CD8-positive, alpha-beta memory T cell (primary cell): ENCODE measurements around the gene KRTAP12-4. TPM values are rescaled to one million over a fixed set of nuclear protein-coding genes. Genes with fewer than 3 reads are reported as not detected.

Experiments
- CTCF ChIA-PET: fragments of 350-600 bp; sonication (Branson Sonifier 250); formaldehyde crosslinking; loops from one replicate; lab custom pipeline; 2021; ENCODE audit warnings: antibody characterized with exemption; lab: Charles Lee
- POLR2A ChIA-PET: fragments of 350-600 bp; sonication (Branson Sonifier 250); formaldehyde crosslinking; loops from one replicate; lab custom pipeline; 2021; ENCODE audit warnings: antibody characterized with exemption; lab: Charles Lee
- DNase-seq, 5 donors: peaks; one replicate each; pipeline versions ENCODE4 v3.0.0 to v3.0.0-alpha.2; 2020 to 2022; ENCODE audit warnings: mixed read lengths in 1 of 5
- H3K27ac ChIP-seq: one replicate; pipeline ENCODE4 v1.7.0; 2013; ENCODE audit warnings: low read depth, mild to moderate bottlenecking, low read length, moderate library complexity
- H3K27me3 ChIP-seq: 2 replicates; pipeline ENCODE4 v1.7.0; 2013; ENCODE audit warnings: low read length, mild to moderate bottlenecking; ENCODE audit not compliant: insufficient read depth, poor library complexity, severe bottlenecking
- H3K36me3 ChIP-seq: 2 replicates; pipeline ENCODE4 v1.7.0; 2013; ENCODE audit warnings: mild to moderate bottlenecking, low read length, moderate library complexity; ENCODE audit not compliant: insufficient read depth
- H3K4me1 ChIP-seq: 2 replicates; pipeline ENCODE4 v1.7.0; 2013; ENCODE audit warnings: mild to moderate bottlenecking, low read length, moderate library complexity; ENCODE audit not compliant: insufficient read depth
- H3K4me3 ChIP-seq: 2 replicates; pipeline ENCODE4 v1.7.0; 2013; ENCODE audit warnings: mild to moderate bottlenecking, low read length
- H3K9me3 ChIP-seq: 2 replicates; pipeline ENCODE4 v1.7.0; 2013; ENCODE audit warnings: mild to moderate bottlenecking, low read length
- H3K27ac Mint-ChIP-seq, 8 donors: one replicate each; pipeline ENCODE4 v1.8.0; 2020 to 2021; ENCODE audit warnings: mixed read lengths in 8 of 8, mild to moderate bottlenecking in 6 of 8, inconsistent platforms in 3 of 8, moderate library complexity in 3 of 8
- H3K27me3 Mint-ChIP-seq, 2 donors: one replicate each; pipeline ENCODE4 v1.8.0; 2020 to 2021; ENCODE audit warnings: mixed read lengths in 2 of 2, mild to moderate bottlenecking in 1 of 2, moderate library complexity in 1 of 2
- H3K36me3 Mint-ChIP-seq, 3 donors: one replicate each; pipeline ENCODE4 v1.8.0; 2020 to 2021; ENCODE audit warnings: mixed read lengths in 3 of 3, inconsistent platforms in 1 of 3, mild to moderate bottlenecking in 1 of 3
- H3K4me1 Mint-ChIP-seq, 3 donors: one replicate each; pipeline ENCODE4 v1.8.0; 2020 to 2021; ENCODE audit warnings: mixed read lengths in 3 of 3, inconsistent platforms in 1 of 3, mild to moderate bottlenecking in 1 of 3
- H3K4me3 Mint-ChIP-seq, 7 donors: one replicate each; pipeline ENCODE4 v1.8.0; 2020 to 2021; ENCODE audit warnings: mixed read lengths in 7 of 7, mild to moderate bottlenecking in 6 of 7, moderate library complexity in 4 of 7, inconsistent platforms in 2 of 7
- H3K9me3 Mint-ChIP-seq, 5 donors: one replicate each; pipeline ENCODE4 v1.8.0; 2020 to 2022; ENCODE audit warnings: mixed read lengths in 5 of 5, mild to moderate bottlenecking in 3 of 5, moderate library complexity in 2 of 5, inconsistent platforms in 1 of 5
- polyA plus RNA-seq: library from polyadenylated mRNA; unstranded; fragments of 300-500 nt; fragmentation: Illumina TruSeq; gene quantifications from one replicate; pipeline ENCODE4 v1.2.3, GENCODE V29; 2021
- total RNA-seq, 2 experiments: library from RNA; stranded (reverse); gene quantifications; one replicate each; pipeline ENCODE4 v1.2.3, GENCODE V29; 2021

The KRTAP12-4 gene
- total and polyA plus RNA-seq, 3 experiments from 2014 or later, result not detected

DNA sequence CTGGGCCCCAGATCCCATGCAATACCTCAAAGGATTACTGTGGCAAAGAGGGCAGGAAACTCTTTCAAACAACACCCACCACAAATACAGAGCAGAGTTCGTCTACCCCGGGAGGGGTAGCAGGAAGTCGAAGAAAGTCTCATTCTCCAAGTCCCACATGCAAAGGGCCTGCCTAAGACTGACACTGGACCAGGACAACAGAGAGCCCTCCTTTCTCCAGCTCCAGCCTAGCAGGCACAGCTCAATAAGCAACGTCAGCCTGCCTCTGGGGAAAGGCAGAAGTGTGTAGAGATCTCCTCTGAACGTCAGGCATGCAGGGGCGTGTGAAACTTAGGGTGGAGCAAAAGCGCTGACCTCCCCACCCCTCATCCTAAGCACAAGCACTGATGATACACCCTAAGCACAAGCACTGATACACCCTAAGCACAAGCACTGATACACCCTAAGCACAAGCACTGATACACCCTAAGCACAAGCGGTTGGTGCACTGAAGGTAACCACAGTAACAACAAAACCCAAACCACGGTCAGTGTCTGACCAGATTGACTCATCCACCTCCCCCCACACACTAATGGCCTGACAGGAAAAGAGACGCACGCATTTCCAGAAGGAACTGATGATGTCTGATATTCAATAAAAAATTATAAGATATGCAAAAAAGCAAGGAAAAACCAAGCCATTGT lies 4.6 kb upstream of the KRTAP12-4 start:
- POLR2A ChIA-PET, result interaction anchor here (1.8 kb wide), 1 partner anchor 40 kb away, joined by 23 read pairs; no protein-coding TSS in a partner anchor
- Mint-ChIP-seq H3K27me3 (peaks cover 0 to 6% of the 10 kb centered on the region in 2 donors), H3K27ac (peak overlapping the region; percentile 91 to 99 (median 96)), H3K4me1 (peaks cover 58 to 63% (median 60%) of the 10 kb centered on the region in 3 donors), H3K9me3 (peaks cover 8 to 31% (median 22%) of the 10 kb centered on the region in 5 donors), H3K36me3 (peaks cover 8 to 22% (median 13%) of the 10 kb centered on the region in 3 donors), H3K4me3 (peak overlapping the region; percentile 37 to 85 (median 71))
- CTCF ChIA-PET, result interaction anchor here (0.9 to 2.1 kb wide), 4 partner anchors 10 to 149 kb away, joined by 3 to 7 read pairs (median 5); no protein-coding TSS in a partner anchor
- peaks cover 9% of the 10 kb centered on the region for H3K9me3 ChIP-seq
- peak overlapping the region; percentile 67 for H3K27ac ChIP-seq
- H3K4me1 ChIP-seq, result peaks cover 59% of the 10 kb centered on the region
- H3K36me3 ChIP-seq, result no peaks in the 10 kb centered on the region
- DNase-seq, result peak in 2 of 5 donors; percentile 45 to 62
- H3K4me3 ChIP-seq, result peak overlapping the region; percentile 38
- no peaks in the 10 kb centered on the region for H3K27me3 ChIP-seq

DNA sequence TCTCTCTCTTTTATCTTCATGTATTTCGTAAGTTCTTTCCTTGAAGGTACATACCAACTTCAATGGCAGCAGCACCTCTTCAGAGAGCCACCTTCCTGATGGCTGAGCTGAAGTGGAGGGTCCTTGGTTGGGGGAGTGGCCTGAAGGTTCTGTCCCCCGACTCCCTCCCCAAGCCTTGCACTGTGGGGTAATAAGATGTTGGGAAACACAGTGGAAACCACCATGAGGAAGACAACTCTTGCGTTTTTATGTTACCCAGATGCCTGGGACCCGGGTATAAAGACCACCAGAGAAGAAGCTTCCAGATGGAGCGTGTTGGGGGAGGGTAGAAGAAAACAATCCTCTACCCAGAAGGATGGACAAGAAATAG lies 4.1 kb upstream of the KRTAP12-4 start:
- Histone ChIP-seq H3K4me1 (peaks cover 64% of the 10 kb centered on the region), H3K36me3 (no peaks in the 10 kb centered on the region), H3K4me3 (peak overlapping the region; percentile 38), H3K27me3 (no peaks in the 10 kb centered on the region), H3K27ac (peak overlapping the region; percentile 67), H3K9me3 (peaks cover 9% of the 10 kb centered on the region)
- H3K27me3 Mint-ChIP-seq, result peaks cover 0 to 6% of the 10 kb centered on the region in 2 donors
- peak overlapping the region; percentile 91 to 99 (median 96) for H3K27ac Mint-ChIP-seq
- H3K9me3 Mint-ChIP-seq, result peaks cover 11 to 33% (median 18%) of the 10 kb centered on the region in 5 donors
- POLR2A ChIA-PET, result interaction anchor here (1.7 to 1.8 kb wide), 2 partner anchors 40 to 143 kb away, joined by 4 to 23 read pairs; partner anchors contain the start of gene UBE2G2
- H3K4me1 Mint-ChIP-seq, result peaks cover 63 to 68% (median 66%) of the 10 kb centered on the region in 3 donors
- H3K36me3 Mint-ChIP-seq, result peaks cover 8 to 18% (median 13%) of the 10 kb centered on the region in 3 donors
- H3K4me3 Mint-ChIP-seq, result peak overlapping the region; percentile 37 to 85 (median 71)
- no peak for DNase-seq
- CTCF ChIA-PET, result interaction anchor here (0.9 to 2.1 kb wide), 8 partner anchors 9 to 148 kb away, joined by 3 to 11 read pairs (median 4); partner anchors contain the start of gene KRTAP12-1

DNA sequence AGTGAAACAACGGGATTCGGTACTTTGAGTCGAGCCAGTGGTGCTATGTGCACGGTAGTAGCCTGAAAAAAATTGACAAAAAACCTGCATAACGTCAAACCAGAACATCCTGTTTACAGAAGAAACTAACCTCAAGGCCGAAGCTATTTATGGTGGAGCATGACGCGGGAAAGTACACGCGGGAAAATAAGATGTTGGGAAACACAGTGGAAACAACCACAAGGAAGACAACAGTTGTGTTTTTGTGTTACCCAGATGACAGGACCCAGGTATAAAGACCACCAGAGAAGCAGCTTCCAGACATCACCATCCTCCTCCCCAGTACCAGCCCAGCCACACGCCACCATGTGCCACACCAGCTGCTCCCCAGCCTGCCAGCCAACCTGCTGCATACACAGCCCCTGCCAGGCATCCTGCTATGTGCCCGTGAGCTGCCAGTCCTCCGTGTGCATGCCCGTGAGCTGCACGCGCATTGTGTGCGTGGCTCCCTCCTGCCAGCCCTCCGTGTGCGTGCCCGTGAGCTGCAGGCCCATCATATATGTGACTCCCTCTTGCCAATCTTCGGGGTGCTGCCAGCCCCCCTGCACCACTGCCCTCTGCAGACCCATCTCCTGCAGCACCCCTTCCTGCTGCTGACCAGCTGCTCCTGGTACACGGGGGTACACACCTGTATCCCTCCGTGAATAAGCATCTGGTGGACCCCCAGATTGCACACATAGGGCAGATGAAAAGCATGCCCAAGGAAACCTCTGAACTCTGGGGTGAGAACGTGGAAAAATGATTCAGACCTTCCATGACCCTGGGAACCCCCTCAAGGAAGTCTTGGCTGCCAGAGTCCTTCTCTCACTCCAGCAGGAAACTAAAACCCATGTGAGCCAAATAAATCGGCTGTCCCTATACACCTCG lies 3.4 kb upstream of the KRTAP12-4 start, which contains the start of gene KRTAP12-3:
Gene KRTAP12-3 (plus strand): TSS at position 298 of the 906 bp plus-strand sequence. CDS start 48 bp downstream, at position 346.
- Histone ChIP-seq H3K36me3 (no peaks in the 10 kb centered on the region), H3K9me3 (peaks cover 9% of the 10 kb centered on the region), H3K27ac (peak within 1 kb of the TSS; percentile 67), H3K27me3 (no peaks in the 10 kb centered on the region), H3K4me3 (peak within 1 kb of the TSS; percentile 49), H3K4me1 (peaks cover 68% of the 10 kb centered on the region)
- peaks cover 11 to 31% (median 16%) of the 10 kb centered on the region in 5 donors for H3K9me3 Mint-ChIP-seq
- H3K4me3 Mint-ChIP-seq, result peak within 1 kb of the TSS; percentile 37 to 85 (median 71)
- H3K36me3 Mint-ChIP-seq, result peaks cover 8 to 18% (median 13%) of the 10 kb centered on the region in 3 donors
- H3K27ac Mint-ChIP-seq, result peak within 1 kb of the TSS; percentile 91 to 99 (median 96)
- peaks cover 0 to 6% of the 10 kb centered on the region in 2 donors for H3K27me3 Mint-ChIP-seq
- peak; percentile 48 to 91 (median 83) for DNase-seq
- H3K4me1 Mint-ChIP-seq, result peaks cover 67 to 74% (median 72%) of the 10 kb centered on the region in 3 donors
- ChIA-PET POLR2A (interaction anchor here (0.6 to 1.8 kb wide), 11 partner anchors 13 to 269 kb away, joined by 3 to 23 read pairs (median 3); partner anchors contain the start of gene UBE2G2), CTCF (interaction anchor here (0.7 to 2.1 kb wide), 11 partner anchors 9 to 148 kb away, joined by 3 to 11 read pairs (median 3); partner anchors contain the start of gene KRTAP12-1)

DNA sequence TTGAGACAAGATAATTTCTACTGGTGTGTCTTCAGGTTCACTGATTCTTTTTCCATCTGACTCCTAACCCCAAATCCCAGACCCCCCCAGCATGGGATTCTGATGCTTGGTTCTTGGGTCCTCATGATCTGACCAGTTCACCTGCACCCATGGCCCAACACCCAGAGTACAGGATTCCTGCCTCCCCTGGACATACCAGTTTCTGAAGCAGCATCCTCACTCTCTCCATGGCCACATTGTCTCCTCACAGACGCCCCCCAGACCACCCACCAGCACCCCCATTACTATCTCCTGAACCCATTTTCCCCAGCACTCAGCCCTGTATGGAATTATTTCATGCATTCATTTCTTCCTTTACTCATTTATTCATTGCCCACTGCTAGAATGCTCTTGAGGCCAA lies 2.4 kb upstream of the KRTAP12-4 start:
- H3K27ac Mint-ChIP-seq, result peak overlapping the region; percentile 91 to 99 (median 96)
- H3K4me1 Mint-ChIP-seq, result peaks cover 67 to 77% (median 72%) of the 10 kb centered on the region in 3 donors
- peaks cover 9% of the 10 kb centered on the region for H3K9me3 ChIP-seq
- H3K27ac ChIP-seq, result peak overlapping the region; percentile 67
- peaks cover 0 to 4% of the 10 kb centered on the region in 2 donors for H3K27me3 Mint-ChIP-seq
- H3K27me3 ChIP-seq, result no peaks in the 10 kb centered on the region
- H3K4me3 ChIP-seq, result peak overlapping the region; percentile 49
- peaks cover 68% of the 10 kb centered on the region for H3K4me1 ChIP-seq
- no peak for DNase-seq
- no peaks in the 10 kb centered on the region for H3K36me3 ChIP-seq
- peaks cover 11 to 25% (median 15%) of the 10 kb centered on the region in 5 donors for H3K9me3 Mint-ChIP-seq
- ChIA-PET CTCF (interaction anchor here (0.7 to 2.1 kb wide), 8 partner anchors 27 to 146 kb away, joined by 3 to 11 read pairs (median 4); no protein-coding TSS in a partner anchor), POLR2A (interaction anchor here (0.7 to 1.8 kb wide), 6 partner anchors 12 to 145 kb away, joined by 3 to 23 read pairs (median 4); partner anchors contain the start of gene UBE2G2)
- peak overlapping the region; percentile 37 to 85 (median 67) for H3K4me3 Mint-ChIP-seq
- peaks cover 4 to 18% (median 13%) of the 10 kb centered on the region in 3 donors for H3K36me3 Mint-ChIP-seq

DNA sequence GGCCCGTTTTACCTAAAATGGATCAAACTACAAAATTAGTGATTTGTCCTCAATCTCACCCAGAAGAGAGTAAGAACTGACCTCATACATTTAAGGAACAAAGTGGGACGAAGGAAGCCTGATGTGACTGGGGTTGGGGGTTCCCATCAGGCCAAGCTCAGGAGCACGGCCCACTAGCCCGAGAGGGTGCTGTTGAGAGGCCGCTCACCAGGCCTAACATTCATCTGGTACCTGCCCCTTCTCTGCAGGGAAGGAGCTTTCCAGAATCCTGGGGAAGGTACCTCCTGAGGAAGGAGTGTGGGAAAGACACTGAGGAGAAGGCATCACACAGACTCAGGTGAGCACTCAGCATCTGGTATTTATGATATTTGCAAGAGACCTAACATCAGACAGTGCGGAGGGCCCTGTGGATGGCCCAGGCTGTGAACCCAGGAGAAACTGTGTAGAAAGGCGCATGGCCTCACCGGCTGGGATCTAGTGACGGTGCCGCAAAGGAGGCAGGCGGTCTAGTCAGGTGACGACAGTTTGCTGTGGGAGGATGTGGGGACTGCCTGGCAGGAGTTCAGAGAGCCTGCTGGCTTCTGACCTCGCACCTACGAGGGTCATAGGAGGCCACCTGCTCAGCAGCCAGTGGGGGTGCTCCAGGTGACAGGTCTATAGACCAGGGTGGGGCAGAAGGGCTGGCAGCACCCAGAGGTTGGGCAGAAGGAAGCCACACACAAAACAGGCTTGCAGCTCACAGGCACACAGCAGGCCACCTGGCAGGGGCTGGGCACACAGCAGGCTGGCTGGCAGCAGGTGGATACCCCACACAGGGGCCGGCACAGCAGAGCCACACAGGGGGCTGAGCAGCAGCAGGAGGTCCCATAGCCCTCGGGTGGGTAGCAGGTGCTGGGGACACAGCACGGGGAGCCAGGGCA lies 543 bp downstream of the KRTAP12-4 start:
- Histone ChIP-seq H3K9me3 (peaks cover 9% of the 10 kb centered on the region), H3K27ac (no peak overlapping the region), H3K4me1 (peaks cover 56% of the 10 kb centered on the region), H3K4me3 (no peak overlapping the region), H3K36me3 (no peaks in the 10 kb centered on the region), H3K27me3 (no peaks in the 10 kb centered on the region)
- Mint-ChIP-seq H3K4me3 (peak overlapping the region; percentile 55 to 79 (median 71)), H3K27ac (peak overlapping the region; percentile 84 to 98 (median 95)), H3K9me3 (peaks cover 11 to 25% (median 14%) of the 10 kb centered on the region in 5 donors), H3K36me3 (peaks cover 3 to 14% (median 13%) of the 10 kb centered on the region in 3 donors), H3K27me3 (peaks cover 0 to 4% of the 10 kb centered on the region in 2 donors), H3K4me1 (peaks cover 51 to 66% (median 62%) of the 10 kb centered on the region in 3 donors)
- ChIA-PET POLR2A (interaction anchor here (0.7 to 1.3 kb wide), 2 partner anchors 35 to 274 kb away, joined by 4 to 6 read pairs; no protein-coding TSS in a partner anchor), CTCF (interaction anchor here (1.1 to 1.3 kb wide), 2 partner anchors 35 to 143 kb away, joined by 3 to 5 read pairs; no protein-coding TSS in a partner anchor)
- DNase-seq, result peak; percentile 56 to 88 (median 85)

GRCh38 chr21:44653123-44653522 lies 1.3 kb downstream of the KRTAP12-4 start:
- POLR2A ChIA-PET, result interaction anchor here (0.7 to 1.3 kb wide), 2 partner anchors 34 to 274 kb away, joined by 4 to 6 read pairs; no protein-coding TSS in a partner anchor
- peak overlapping the region; percentile 84 to 98 (median 95) for H3K27ac Mint-ChIP-seq

More at GRCh38 chr21:44653123-44653522, 1.3 kb downstream of the KRTAP12-4 start:
- no peak overlapping the region for H3K4me3 Mint-ChIP-seq
- peaks cover 11 to 25% (median 14%) of the 10 kb centered on the region in 5 donors for H3K9me3 Mint-ChIP-seq
- H3K4me1 ChIP-seq, result peaks cover 48% of the 10 kb centered on the region
- CTCF ChIA-PET, result interaction anchor here (1.3 kb wide), 1 partner anchor 34 kb away, joined by 5 read pairs; no protein-coding TSS in a partner anchor
- H3K4me1 Mint-ChIP-seq, result peaks cover 43 to 58% (median 54%) of the 10 kb centered on the region in 3 donors
- H3K27ac ChIP-seq, result no peak overlapping the region
- no peak overlapping the region for H3K4me3 ChIP-seq
- H3K9me3 ChIP-seq, result peaks cover 9% of the 10 kb centered on the region
- peaks cover 0 to 2% of the 10 kb centered on the region in 2 donors for H3K27me3 Mint-ChIP-seq
- H3K36me3 Mint-ChIP-seq, result peaks cover 3 to 14% (median 13%) of the 10 kb centered on the region in 3 donors
- H3K36me3 ChIP-seq, result no peaks in the 10 kb centered on the region
- H3K27me3 ChIP-seq, result no peaks in the 10 kb centered on the region
- peak in 1 of 5 donors; percentile 20 for DNase-seq
